HEK293 (cell line): ENCODE measurements around the gene DDX52.

Experiments used
- CTCF ChIA-PET: fragments of 350-600 bp; formaldehyde crosslinking; extraction: SDS; loops from one replicate; lab custom pipeline; 2021; ENCODE audit warnings: antibody characterized with exemption; lab: Yijun Ruan, JAX
- POLR2A ChIA-PET: fragments of 300-600 bp; formaldehyde crosslinking; extraction: SDS; loops from one replicate; lab custom pipeline; 2020; ENCODE audit warnings: antibody characterized with exemption, inconsistent platforms; lab: Yijun Ruan, JAX
- H3K27ac ChIP-seq: fragments of 200-500 bp; sonication (Bioruptor generic); 2 replicates; pipeline ENCODE4 v1.5.1; 2014; ENCODE audit warnings: low read depth, low read length, control low read depth, inconsistent platforms; ENCODE audit errors: extremely low read depth
- H3K36me3 ChIP-seq, 2 experiments: fragments of 200-500 bp in 1 of 2; sonication (Bioruptor generic) in 1 of 2; 1 replicate in 1 of 2; 2 replicates in 1 of 2; pipeline ENCODE4 v1.5.1; 2014 to 2017; ENCODE audit warnings: inconsistent platforms in 2 of 2, low read length in 2 of 2; ENCODE audit not compliant: control insufficient read depth in 2 of 2, insufficient read depth in 1 of 2
- H3K4me1 ChIP-seq: fragments of 200-500 bp; sonication (Bioruptor generic); 2 replicates; pipeline ENCODE4 v1.5.1; 2014; ENCODE audit warnings: mild to moderate bottlenecking, low read length, inconsistent platforms; ENCODE audit not compliant: control insufficient read depth, insufficient read depth
- H3K4me3 ChIP-seq: 2 replicates; pipeline ENCODE4 v1.5.1; 2011; ENCODE audit warnings: low read depth, mild to moderate bottlenecking, control low read depth, low read length, moderate library complexity
- H3K9me3 ChIP-seq: fragments of 200-500 bp; sonication (Bioruptor generic); 2 replicates; pipeline ENCODE4 v1.5.1; 2014; ENCODE audit warnings: low read depth, low read length, inconsistent platforms; ENCODE audit not compliant: control insufficient read depth, insufficient read depth
- BCL6B ChIP-seq: fragments of 450-650 bp; formaldehyde crosslinking; IDR thresholded peaks from 2 replicates; pipeline ENCODE4 v1.5.1; 2017; ENCODE audit warnings: missing biosample characterization, missing genetic modification characterization
- MEIS1 ChIP-seq: sonication (generic); formaldehyde crosslinking; IDR thresholded peaks from 2 replicates; pipeline ENCODE4 v1.8.1; 2022; ENCODE audit warnings: missing genetic modification reagents, mild to moderate bottlenecking, borderline replicate concordance
- PRDM10 ChIP-seq: fragments of 450-650 bp; formaldehyde crosslinking; IDR thresholded peaks from 2 replicates; pipeline ENCODE4 v1.5.1; 2016; ENCODE audit warnings: missing biosample characterization, missing genetic modification characterization
- SCRT2 ChIP-seq: fragments of 450-650 bp; formaldehyde crosslinking; IDR thresholded peaks from 2 replicates; pipeline ENCODE4 v1.5.1; 2016; ENCODE audit warnings: missing biosample characterization, missing genetic modification characterization
- TRIM28 ChIP-seq: IDR thresholded peaks from 2 replicates; pipeline ENCODE4 v1.6.1; 2011; ENCODE audit warnings: low read length, control low read depth, borderline replicate concordance
- ZBTB44 ChIP-seq: fragments of 450-650 bp; IDR thresholded peaks from 2 replicates; pipeline ENCODE4 v1.5.1; 2018; ENCODE audit warnings: missing biosample characterization, mild to moderate bottlenecking, missing genetic modification characterization
- ZNF112 ChIP-seq: fragments of 450-650 bp; formaldehyde crosslinking; IDR thresholded peaks from 2 replicates; pipeline ENCODE4 v1.5.0; 2017; ENCODE audit warnings: missing biosample characterization, missing genetic modification characterization
- ZNF404 ChIP-seq: fragments of 450-650 bp; formaldehyde crosslinking; IDR thresholded peaks from 2 replicates; pipeline ENCODE4 v1.5.1; 2017; ENCODE audit warnings: missing biosample characterization, missing genetic modification characterization
- ZNF473 ChIP-seq: fragments of 450-650 bp; formaldehyde crosslinking; IDR thresholded peaks from 2 replicates; pipeline ENCODE4 v1.5.1; 2017; ENCODE audit warnings: missing biosample characterization, missing genetic modification characterization
- ZNF518A ChIP-seq: fragments of 450-650 bp; formaldehyde crosslinking; conservative IDR thresholded peaks from 2 replicates; pipeline ENCODE4 v1.5.1; 2016; ENCODE audit warnings: low read depth, missing biosample characterization, missing genetic modification characterization
- ZNF585B ChIP-seq: fragments of 450-650 bp; formaldehyde crosslinking; IDR thresholded peaks from 2 replicates; pipeline ENCODE4 v1.5.1; 2016; ENCODE audit warnings: missing biosample characterization, missing genetic modification characterization
- ZNF610 ChIP-seq: fragments of 450-650 bp; formaldehyde crosslinking; IDR thresholded peaks from 2 replicates; pipeline ENCODE4 v1.5.1; 2016; ENCODE audit warnings: missing biosample characterization, missing genetic modification characterization, borderline replicate concordance
- ZNF776 ChIP-seq: fragments of 450-650 bp; formaldehyde crosslinking; IDR thresholded peaks from 2 replicates; pipeline ENCODE4 v1.5.0; 2017; ENCODE audit warnings: missing biosample characterization, missing genetic modification characterization, borderline replicate concordance
- ZNF785 ChIP-seq: fragments of 450-650 bp; formaldehyde crosslinking; IDR thresholded peaks from 2 replicates; pipeline ENCODE4 v1.5.1; 2016; ENCODE audit warnings: missing biosample characterization, missing genetic modification characterization

DDX52 gene

GRCh38 chr17:37671824-37672547 lies 28.7 kb upstream of the DDX52 start:
- Histone ChIP-seq H3K4me3 (no peak overlapping the region), H3K4me1 (peaks cover 2% of the 10 kb centered on the region), H3K27ac (no peak overlapping the region), H3K9me3 (no peaks in the 10 kb centered on the region), H3K36me3 (no peaks in the 10 kb centered on the region)
- POLR2A ChIA-PET, result interaction anchor here (0.6 to 0.9 kb wide), 2 partner anchors 37 to 585 kb away, joined by 3 to 4 read pairs; no protein-coding TSS in a partner anchor
- CTCF ChIA-PET, result interaction anchor here (0.6 to 1.5 kb wide), 5 partner anchors 22 to 99 kb away, joined by 3 to 6 read pairs (median 3); no protein-coding TSS in a partner anchor
- TF ChIP-seq TRIM28 (no peak), PRDM10 (tag by site-specific recombination) (peak; percentile 78)

- Histone ChIP-seq H3K4me1 (peaks cover 2% of the 10 kb centered on the region; the same call in 1 of the 2 replicates), H3K9me3 (no peaks in the 10 kb centered on the region), H3K4me3 (no peak overlapping the region), H3K36me3 (no peaks in the 10 kb centered on the region)
- CTCF ChIA-PET, result interaction anchor here (0.6 to 1.5 kb wide), 3 partner anchors 23 to 95 kb away, joined by 3 to 4 read pairs (median 3); no protein-coding TSS in a partner anchor
- POLR2A ChIA-PET, result interaction anchor here (0.9 kb wide), 1 partner anchor 36 kb away, joined by 3 read pairs; no protein-coding TSS in a partner anchor
- no peak for TF ChIP-seq ZNF585B (tag by site-specific recombination)
- TF ChIP-seq SCRT2, result peak; percentile 58; the same call in 1 of the 2 replicates
- TF ChIP-seq ZNF610 (tag by site-specific recombination), result no peak
- no peak for TF ChIP-seq ZNF473
- TF ChIP-seq MEIS1 (CRISPR knock-in tag), result no peak
- TF ChIP-seq, all 188 proteins: peak for 1
- H3K27ac ChIP-seq, result no peak overlapping the region
Observed at GRCh38 chr17:37671028-37671823, 28.0 kb upstream of the DDX52 start.

GRCh38 chr17:37667039-37667438 lies 23.8 kb upstream of the DDX52 start:
- H3K27ac ChIP-seq, result no peak overlapping the region
- POLR2A ChIA-PET, result no interaction called here
- H3K36me3 ChIP-seq, result no peaks in the 10 kb centered on the region
- H3K9me3 ChIP-seq, result no peaks in the 10 kb centered on the region
- CTCF ChIA-PET, result interaction anchor here (0.6 kb wide), 1 partner anchor 29 kb away, joined by 5 read pairs; no protein-coding TSS in a partner anchor
- H3K4me3 ChIP-seq, result no peak overlapping the region
- no peaks in the 10 kb centered on the region for H3K4me1 ChIP-seq
- TF ChIP-seq ZNF785 (tag by site-specific recombination) (no peak), ZBTB44 (tag by site-specific recombination) (no peak), ZNF404 (tag by site-specific recombination) (no peak), ZNF518A (tag by site-specific recombination) (no peak), ZNF776 (tag by site-specific recombination) (no peak), ZNF112 (tag by site-specific recombination) (no peak), BCL6B (tag by site-specific recombination) (no peak)
